ENCODE measurements around the gene PELI2. TPM values are rescaled to one million over a fixed set of nuclear protein-coding genes. Genes with fewer than 3 reads are reported as not detected.

PELI2 gene
- total RNA-seq, 2 donors from 2014 or later, result 31.6 to 41.8 TPM

GRCh38 chr14:56208520-56208919 lies 90.3 kb downstream of the PELI2 start:
- TF ChIP-seq POLR2A (IDR thresholded peaks at IDR 0.05) (no peak), CTCF (IDR thresholded peaks at IDR 0.05) (no peak)
- intact Hi-C loops (cut with DNase I), result no loop called here
- Histone ChIP-seq H3K9me3 (no peaks in the 10 kb centered on the region), H3K27me3 (no peaks in the 10 kb centered on the region), H3K4me3 (no peak overlapping the region), H3K4me1 (peaks cover 73% of the 10 kb centered on the region), H3K36me3 (replicated peaks in 1 of 2; ENCODE audit: insufficient read depth in 1 of 2, low read depth in 2 of 2) (no peaks in the 10 kb centered on the region), H3K27ac (no peak overlapping the region)
- WGBS, 2 donors, result 69 to 76% methylated on average over 3 of the region's 3 CpGs
- ATAC-seq (no peak), DNase-seq (no peak)

GRCh38 chr14:56210571-56210970 lies 92.4 kb downstream of the PELI2 start:
- H3K9me3 ChIP-seq, result no peaks in the 10 kb centered on the region
- no peak for TF ChIP-seq CTCF (IDR thresholded peaks at IDR 0.05)
- TF ChIP-seq POLR2A (IDR thresholded peaks at IDR 0.05), result no peak
- no peaks in the 10 kb centered on the region for H3K36me3 ChIP-seq (replicated peaks in 1 of 2; ENCODE audit: insufficient read depth in 1 of 2, low read depth in 2 of 2)
- no peak overlapping the region for H3K4me3 ChIP-seq
- no peaks in the 10 kb centered on the region for H3K27me3 ChIP-seq
- H3K4me1 ChIP-seq, result peaks cover 64% of the 10 kb centered on the region
- no peak overlapping the region for H3K27ac ChIP-seq
- intact Hi-C loops (cut with DNase I), result no loop called here
- no peak for ATAC-seq
- no peak for DNase-seq
- 56 to 66% methylated on average over 2 of the region's 2 CpGs for WGBS, 2 donors

GRCh38 chr14:56211084-56211483 lies 92.9 kb downstream of the PELI2 start:
- Histone ChIP-seq H3K4me1 (peaks cover 64% of the 10 kb centered on the region), H3K27ac (no peak overlapping the region), H3K36me3 (replicated peaks in 1 of 2; ENCODE audit: insufficient read depth in 1 of 2, low read depth in 2 of 2) (no peaks in the 10 kb centered on the region), H3K27me3 (no peaks in the 10 kb centered on the region), H3K4me3 (no peak overlapping the region), H3K9me3 (no peaks in the 10 kb centered on the region)
- WGBS, 2 donors, result 67 to 78% methylated on average over 3 of the region's 3 CpGs
- no peak for TF ChIP-seq POLR2A (IDR thresholded peaks at IDR 0.05)
- TF ChIP-seq CTCF (IDR thresholded peaks at IDR 0.05), result no peak
- ATAC-seq (no peak), DNase-seq (no peak)
- intact Hi-C loops (cut with DNase I), result no loop called here

- H3K36me3 ChIP-seq (replicated peaks in 1 of 2; ENCODE audit: insufficient read depth in 1 of 2, low read depth in 2 of 2), result no peaks in the 10 kb centered on the region
- H3K4me3 ChIP-seq, result no peak overlapping the region
- H3K27ac ChIP-seq, result no peak overlapping the region
- DNase-seq (no peak), ATAC-seq (no peak)
- H3K27me3 ChIP-seq, result no peaks in the 10 kb centered on the region
- intact Hi-C loops (cut with DNase I), result no loop called here
- H3K4me1 ChIP-seq, result peaks cover 64% of the 10 kb centered on the region
- no peaks in the 10 kb centered on the region for H3K9me3 ChIP-seq
- 75 to 90% methylated on average over 2 of the region's 2 CpGs for WGBS, 2 donors
- TF ChIP-seq CTCF (IDR thresholded peaks at IDR 0.05), result no peak
- no peak for TF ChIP-seq POLR2A (IDR thresholded peaks at IDR 0.05)
Measured at GRCh38 chr14:56211844-56212243, 93.6 kb downstream of the PELI2 start.

GRCh38 chr14:56212521-56212920 lies 94.3 kb downstream of the PELI2 start:
- intact Hi-C loops (cut with DNase I), result no loop called here

More at GRCh38 chr14:56212521-56212920, 94.3 kb downstream of the PELI2 start:
- Histone ChIP-seq H3K27ac (no peak overlapping the region), H3K9me3 (no peaks in the 10 kb centered on the region), H3K36me3 (replicated peaks in 1 of 2; ENCODE audit: insufficient read depth in 1 of 2, low read depth in 2 of 2) (no peaks in the 10 kb centered on the region), H3K4me1 (peaks cover 64% of the 10 kb centered on the region), H3K4me3 (no peak overlapping the region), H3K27me3 (no peaks in the 10 kb centered on the region)
- DNase-seq (no peak), ATAC-seq (no peak)
- no peak for TF ChIP-seq POLR2A (IDR thresholded peaks at IDR 0.05)
- TF ChIP-seq CTCF (IDR thresholded peaks at IDR 0.05), result no peak
- WGBS, 2 donors, result 71 to 77% methylated on average over 2 of the region's 2 CpGs
